ENCODE measurements around the gene ZNF850. TPM values are rescaled to one million over a fixed set of nuclear protein-coding genes. Genes with fewer than 3 reads are reported as not detected.
A peak's percentile ranks its signal among the peaks of the same experiment; 100 is the strongest.

The ZNF850 gene
- total RNA-seq (1 to 10 TPM; 3.2 to 5.0 TPM), polyA plus RNA-seq (under 1 TPM; 0.15 to 0.20 TPM)

GRCh38 chr19:36772311-36773222 is at the start of gene ZNF850:
Gene ZNF850 (minus strand): TSS chr19:36772807. CDS start chr19:36762606, 10,201 bp downstream.
- peak; percentile 93 for DNase-seq (ENCODE audit: low spot score)
- TF ChIP-seq YY1 (IDR thresholded peaks at IDR 0.05): peak; percentile 57
- peak; percentile 95 to 98 for TF ChIP-seq GABPA (IDR thresholded peaks at IDR 0.05 in 1 of 2, conservative IDR thresholded peaks at IDR 0.05 in 1 of 2)
- TF ChIP-seq HNF4A (conservative IDR thresholded peaks at IDR 0.05): peak in 1 of 2 donors; percentile 7
- peak; percentile 100 for TF ChIP-seq ZBTB33 (IDR thresholded peaks at IDR 0.05)
- TF ChIP-seq FOXA2 (IDR thresholded peaks at IDR 0.05): no peak
- TF ChIP-seq RAD21 (IDR thresholded peaks at IDR 0.05): peak in 1 of 2 donors; percentile 24
- TF ChIP-seq, protein P1, sequence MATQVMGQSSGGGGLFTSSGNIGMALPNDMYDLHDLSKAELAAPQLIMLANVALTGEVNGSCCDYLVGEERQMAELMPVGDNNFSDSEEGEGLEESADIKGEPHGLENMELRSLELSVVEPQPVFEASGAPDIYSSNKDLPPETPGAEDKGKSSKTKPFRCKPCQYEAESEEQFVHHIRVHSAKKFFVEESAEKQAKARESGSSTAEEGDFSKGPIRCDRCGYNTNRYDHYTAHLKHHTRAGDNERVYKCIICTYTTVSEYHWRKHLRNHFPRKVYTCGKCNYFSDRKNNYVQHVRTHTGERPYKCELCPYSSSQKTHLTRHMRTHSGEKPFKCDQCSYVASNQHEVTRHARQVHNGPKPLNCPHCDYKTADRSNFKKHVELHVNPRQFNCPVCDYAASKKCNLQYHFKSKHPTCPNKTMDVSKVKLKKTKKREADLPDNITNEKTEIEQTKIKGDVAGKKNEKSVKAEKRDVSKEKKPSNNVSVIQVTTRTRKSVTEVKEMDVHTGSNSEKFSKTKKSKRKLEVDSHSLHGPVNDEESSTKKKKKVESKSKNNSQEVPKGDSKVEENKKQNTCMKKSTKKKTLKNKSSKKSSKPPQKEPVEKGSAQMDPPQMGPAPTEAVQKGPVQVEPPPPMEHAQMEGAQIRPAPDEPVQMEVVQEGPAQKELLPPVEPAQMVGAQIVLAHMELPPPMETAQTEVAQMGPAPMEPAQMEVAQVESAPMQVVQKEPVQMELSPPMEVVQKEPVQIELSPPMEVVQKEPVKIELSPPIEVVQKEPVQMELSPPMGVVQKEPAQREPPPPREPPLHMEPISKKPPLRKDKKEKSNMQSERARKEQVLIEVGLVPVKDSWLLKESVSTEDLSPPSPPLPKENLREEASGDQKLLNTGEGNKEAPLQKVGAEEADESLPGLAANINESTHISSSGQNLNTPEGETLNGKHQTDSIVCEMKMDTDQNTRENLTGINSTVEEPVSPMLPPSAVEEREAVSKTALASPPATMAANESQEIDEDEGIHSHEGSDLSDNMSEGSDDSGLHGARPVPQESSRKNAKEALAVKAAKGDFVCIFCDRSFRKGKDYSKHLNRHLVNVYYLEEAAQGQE (IDR thresholded peaks at IDR 0.05): no peak
- TF ChIP-seq TAF1 (conservative IDR thresholded peaks at IDR 0.05): no peak
- TF ChIP-seq, protein P2, sequence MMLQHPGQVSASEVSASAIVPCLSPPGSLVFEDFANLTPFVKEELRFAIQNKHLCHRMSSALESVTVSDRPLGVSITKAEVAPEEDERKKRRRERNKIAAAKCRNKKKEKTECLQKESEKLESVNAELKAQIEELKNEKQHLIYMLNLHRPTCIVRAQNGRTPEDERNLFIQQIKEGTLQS (IDR thresholded peaks at IDR 0.05): no peak
- TF ChIP-seq FOXA1 (IDR thresholded peaks at IDR 0.05): no peak
- TF ChIP-seq MAX (IDR thresholded peaks at IDR 0.05): peak; percentile 88
- no peak for TF ChIP-seq CTCF (IDR thresholded peaks at IDR 0.05; ENCODE audit: low read depth, low read length, missing input control)
- no peak for TF ChIP-seq NR2F2 (IDR thresholded peaks at IDR 0.05)
- no peak for TF ChIP-seq HNF4G (IDR thresholded peaks at IDR 0.05)
- whole genome bisulfite sequencing: under 1% methylated on average over 57 of the region's 57 CpGs
- peaks cover 0 to 1% (median 0%) of the 10 kb centered on the region in 4 donors for H3K36me3 ChIP-seq (ENCODE audit: control insufficient read depth in 4 of 4, insufficient read depth in 3 of 4, low read depth in 1 of 4, low read length in 3 of 4)
- H3K27me3 ChIP-seq (ENCODE audit: control insufficient read depth in 4 of 4, insufficient read depth in 4 of 4, low read length in 3 of 4): no peaks in the 10 kb centered on the region
- peaks cover 0 to 21% (median 12%) of the 10 kb centered on the region in 4 donors for H3K4me1 ChIP-seq (ENCODE audit: control insufficient read depth in 4 of 4, insufficient read depth in 4 of 4, low read length in 3 of 4)
- peak within 1 kb of the TSS; percentile 68 to 93 (median 91) for H3K4me3 ChIP-seq (ENCODE audit: low read depth in 1 of 3, low read length in 3 of 3)
- H3K9ac ChIP-seq (ENCODE audit: low read depth in 1 of 2, low read length in 2 of 2): peak within 1 kb of the TSS; percentile 78 to 81
- H3K9me3 ChIP-seq (ENCODE audit: control insufficient read depth in 4 of 4, low read length in 3 of 4): peaks cover 11 to 51% (median 26%) of the 10 kb centered on the region in 4 donors
- peak within 1 kb of the TSS; percentile 94 to 95 for H3K27ac ChIP-seq (ENCODE audit: low read depth in 1 of 2, low read length in 2 of 2)

Data from liver (tissue), 9 donors.